Uterus (tissue), 2 donors: ENCODE data around the gene KISS1R.

Experiments
- CTCF ChIP-seq, 4 experiments: fragments of 200-600 bp in 2 of 4; fragments of 450-650 bp in 2 of 4; sonication (generic) in 2 of 4; IDR thresholded peaks; one replicate each; pipeline ENCODE4 v1.5.1; 2016 to 2019; ENCODE audit warnings: antibody characterized with exemption in 4 of 4, mild to moderate bottlenecking in 2 of 4, moderate library complexity in 1 of 4
- POLR2A ChIP-seq, 2 donors: fragments of 450-650 bp; IDR thresholded peaks; one replicate each; pipeline ENCODE4 v1.6.1; 2016; ENCODE audit warnings: antibody characterized with exemption in 2 of 2, mild to moderate bottlenecking in 1 of 2, moderate library complexity in 1 of 2

GRCh38 chr19:944663-945241 lies 27.6 kb downstream of the KISS1R start:
- TF ChIP-seq CTCF (IDR thresholded peaks at IDR 0.05): no peak
- no peak for TF ChIP-seq POLR2A (IDR thresholded peaks at IDR 0.05)
